Middle frontal gyrus (tissue), 1 donor: ENCODE data around the gene FGF12.
A peak's percentile ranks its signal among the peaks of the same experiment; 100 is the strongest.
"Not testable (repeated sequence)": the region's sequence is repeated elsewhere in the genome, so short reads cannot be mapped to it uniquely, and the experiment has no call there.

Experiments used
- DNase-seq: peaks from one replicate; pipeline ENCODE4 v3.0.0-alpha.2; 2015; ENCODE audit warnings: low spot score; ENCODE audit errors: extremely low spot score

The FGF12 gene

DNA sequence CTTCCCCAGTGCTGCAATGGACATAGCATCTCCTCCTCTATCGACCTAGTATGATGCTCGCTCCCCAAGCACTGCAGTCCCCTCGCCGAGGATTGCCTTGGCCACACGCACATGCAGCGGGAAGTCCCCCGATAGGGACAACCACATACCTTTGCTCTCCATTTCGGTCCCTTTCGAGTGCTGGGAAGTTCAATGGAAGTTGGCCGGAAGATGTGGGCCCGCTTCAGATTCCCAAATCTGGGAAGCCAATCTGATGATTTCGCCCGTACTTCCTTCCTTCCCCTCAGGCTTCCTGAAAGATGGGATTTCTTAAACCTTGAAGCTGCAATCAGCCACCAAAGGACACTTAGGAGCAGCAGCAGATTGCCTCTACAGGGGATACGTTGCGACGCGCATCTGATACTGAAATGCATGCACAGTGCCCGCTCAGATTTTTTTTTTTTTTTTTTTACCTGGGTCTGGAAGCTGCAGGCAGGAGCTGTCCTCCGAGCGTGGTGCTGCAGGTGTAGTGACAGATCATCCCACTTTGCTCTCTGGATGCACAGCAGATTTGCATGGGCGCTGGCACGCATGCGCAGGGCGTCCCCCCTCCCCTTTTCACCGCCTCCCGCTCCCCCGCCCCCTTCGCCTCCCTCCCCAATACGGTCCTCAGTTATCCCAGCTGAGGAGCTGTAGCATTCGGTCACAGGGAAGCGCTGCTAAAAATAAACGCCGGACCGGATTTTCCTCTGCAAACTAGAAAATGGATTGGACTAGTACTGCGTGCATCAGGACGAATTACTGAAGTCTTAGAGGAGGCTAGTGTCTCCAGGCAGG lies at the start of gene FGF12:
Gene FGF12, minus strand, starts transcription at position 510 of the 816 bp plus-strand sequence.
- peak; percentile 56 for DNase-seq

DNA sequence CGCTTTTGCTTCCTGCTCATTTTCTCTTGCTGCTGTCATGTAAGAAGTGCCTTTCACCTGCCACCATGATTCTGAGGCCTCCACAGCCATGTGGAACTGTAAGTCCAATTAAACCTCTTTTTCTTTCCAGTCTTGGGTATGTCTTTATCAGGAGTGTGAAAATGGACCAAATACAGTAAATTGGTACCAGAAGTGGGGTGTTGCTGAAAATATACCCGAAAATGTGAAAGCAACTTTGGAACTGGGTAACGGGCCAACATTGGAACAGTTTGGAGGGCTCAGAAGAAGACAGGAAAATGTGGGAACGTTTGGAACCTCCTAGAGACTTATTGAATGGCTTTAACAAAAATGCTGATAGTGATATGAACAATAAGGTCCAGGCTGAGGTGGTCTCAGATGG lies 47.0 kb upstream of the FGF12 start:
- not testable (repeated sequence) for DNase-seq

DNA sequence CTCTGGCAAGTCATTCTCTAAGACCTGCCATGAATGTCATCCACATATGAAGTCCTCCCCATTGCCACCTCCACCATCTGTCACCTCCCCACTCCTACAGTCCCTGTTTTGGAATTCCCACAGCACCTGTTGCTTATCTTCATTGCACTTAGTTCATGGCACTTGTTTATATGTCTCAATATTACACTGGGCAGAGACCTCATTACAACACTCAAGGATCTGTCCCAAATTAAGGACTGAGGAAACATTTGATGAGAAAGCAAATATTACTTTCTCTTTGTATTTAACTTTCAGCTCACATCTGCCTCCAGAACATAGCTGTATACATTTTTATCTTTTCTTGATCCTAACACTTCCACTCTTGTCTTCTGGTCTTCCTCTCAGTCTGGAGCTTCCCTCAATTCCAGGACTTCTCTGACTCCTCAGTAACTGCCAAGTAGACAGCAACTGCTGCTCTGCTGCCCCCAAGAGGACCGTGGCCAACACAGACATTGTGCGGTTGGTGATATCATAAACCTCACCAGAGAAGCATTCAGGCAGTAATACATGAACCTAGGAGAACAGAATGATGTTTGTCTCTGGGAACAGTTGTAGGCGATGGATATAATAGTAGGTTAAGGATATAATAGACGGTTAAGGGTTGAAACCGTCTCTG lies 45.0 kb upstream of the FGF12 start:
- DNase-seq = no peak

DNA sequence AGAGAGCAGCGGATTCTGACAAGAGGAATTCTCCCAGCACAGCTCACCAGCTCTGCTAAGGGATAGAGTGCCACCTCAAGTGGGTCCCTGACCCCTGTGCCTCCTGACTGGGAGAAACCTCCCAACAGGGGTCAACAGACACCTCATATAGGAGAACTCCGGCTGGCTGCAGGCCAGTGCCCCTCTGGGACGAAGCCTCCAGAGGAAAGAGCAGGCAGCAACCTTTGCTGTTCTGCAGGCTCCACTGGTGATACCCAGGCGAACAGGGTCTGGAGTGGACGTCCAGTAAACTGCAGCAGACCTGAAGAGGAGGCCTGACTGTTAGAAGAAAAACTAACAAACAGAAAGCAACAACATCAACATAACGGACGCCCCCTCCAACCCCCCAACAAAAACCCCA lies 31.3 kb upstream of the FGF12 start:
- DNase-seq = no peak

DNA sequence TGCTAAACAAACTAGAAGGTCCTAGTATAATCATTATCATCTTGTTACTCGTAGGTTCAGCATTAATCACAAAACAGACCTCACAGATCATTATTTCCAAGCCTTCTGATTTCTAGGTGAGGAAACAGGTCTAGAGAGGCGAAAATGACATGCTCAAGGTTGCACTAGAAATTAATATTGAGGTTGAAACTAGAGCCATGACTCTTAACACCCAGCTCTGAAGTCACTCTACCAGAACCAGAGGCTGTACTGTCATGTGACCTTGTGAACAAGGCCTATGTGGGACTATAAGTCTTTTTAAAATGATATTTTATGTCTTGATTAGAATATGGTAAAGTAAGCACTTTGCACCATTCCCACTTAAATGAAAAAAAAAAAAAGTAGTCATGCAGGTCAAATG lies 23.8 kb upstream of the FGF12 start:
- DNase-seq = no peak

DNA sequence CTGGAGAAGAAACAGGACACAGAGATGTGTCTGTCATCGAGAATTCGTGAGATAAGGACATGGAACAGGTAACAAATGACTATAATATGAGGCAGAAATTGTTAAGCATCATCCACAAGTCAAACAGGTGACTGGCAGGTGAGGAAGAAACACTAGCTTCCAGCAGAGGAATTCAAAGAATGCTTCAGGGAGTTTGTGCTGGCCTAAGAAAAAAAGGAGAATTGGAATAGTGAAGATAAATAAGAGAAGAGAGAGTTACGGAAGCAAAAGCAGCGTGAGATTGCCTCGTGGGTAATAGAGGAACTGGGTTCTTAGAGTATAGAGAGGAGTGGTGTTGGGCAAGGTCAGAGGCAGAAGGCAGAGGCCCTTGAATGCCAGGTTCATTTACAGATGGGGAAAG lies 22.9 kb upstream of the FGF12 start:
- DNase-seq = no peak

DNA sequence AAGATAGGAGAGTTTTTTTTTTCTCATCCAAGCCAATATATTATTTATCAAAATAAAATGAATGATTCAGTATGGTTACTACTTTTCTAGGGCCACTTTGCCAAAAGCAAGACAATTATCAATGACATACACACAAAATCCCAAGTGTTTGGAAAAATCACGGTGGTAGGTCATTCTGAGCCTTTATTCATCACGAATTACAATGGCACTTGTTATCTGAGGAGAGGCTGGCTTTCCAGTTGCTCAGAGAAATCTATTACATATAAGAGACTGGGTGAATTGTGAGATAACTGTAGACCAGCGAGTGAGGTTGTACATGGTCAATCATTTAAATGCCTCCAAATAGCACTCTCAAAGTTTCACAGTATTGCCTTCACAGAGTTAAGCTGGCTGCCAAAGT lies 20.4 kb upstream of the FGF12 start:
- DNase-seq = no peak

DNA sequence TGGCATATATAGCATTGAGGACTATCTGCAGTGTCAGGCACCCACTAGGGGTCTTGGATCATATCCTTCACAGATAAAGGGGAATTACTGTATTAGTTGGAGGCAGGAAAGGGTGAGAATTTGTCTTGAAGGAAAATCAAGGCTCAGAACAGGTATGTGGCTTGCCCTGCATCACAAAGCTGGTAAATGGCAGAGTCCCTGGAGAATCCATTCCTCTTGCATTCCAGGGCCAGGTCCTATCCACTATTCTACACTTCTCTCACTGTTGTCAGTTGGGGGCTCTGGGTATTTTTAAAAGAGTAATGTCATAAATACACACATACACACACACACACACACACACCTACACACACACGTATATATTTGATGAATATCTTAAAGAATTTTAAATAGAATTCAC lies 19.8 kb upstream of the FGF12 start:
- DNase-seq = no peak

DNA sequence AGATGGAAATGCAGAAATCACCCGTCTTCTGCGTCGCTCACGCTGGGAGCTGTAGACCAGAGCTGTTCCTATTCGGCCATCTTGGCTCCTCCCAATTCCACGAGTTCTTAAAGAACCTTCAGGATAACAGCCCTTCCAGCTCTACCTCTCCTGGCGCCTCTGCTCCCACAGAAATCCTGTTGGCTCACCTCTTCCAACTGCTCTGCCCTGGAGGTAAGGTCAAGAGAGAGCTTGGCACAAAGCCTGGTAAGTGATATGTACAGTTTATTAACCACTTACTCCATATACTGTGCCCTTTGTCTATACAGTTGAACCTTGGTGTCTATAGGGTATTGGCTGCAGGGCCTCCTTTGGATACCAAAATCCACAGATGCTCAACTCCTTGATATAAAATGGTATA lies 17.8 kb upstream of the FGF12 start:
- DNase-seq = no peak

DNA sequence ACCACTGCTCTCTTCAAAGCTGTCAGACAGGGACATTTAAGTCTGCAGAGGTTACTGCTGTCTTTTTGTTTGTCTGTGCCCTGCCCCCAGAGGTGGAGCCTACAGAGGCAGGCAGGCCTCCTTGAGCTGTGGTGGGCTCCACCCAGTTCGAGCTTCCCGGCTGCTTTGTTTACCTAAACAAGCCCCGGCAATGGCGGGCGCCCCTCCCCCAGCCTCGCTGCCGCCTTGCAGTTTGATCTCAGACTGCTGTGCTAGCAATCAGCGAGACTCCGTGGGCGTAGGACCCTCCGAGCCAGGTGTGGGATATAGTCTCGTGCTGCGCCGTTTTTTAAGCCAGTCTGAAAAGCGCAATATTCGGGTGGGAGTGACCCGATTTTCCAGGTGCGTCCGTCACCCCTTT lies 17.3 kb upstream of the FGF12 start:
- not testable (repeated sequence) for DNase-seq

DNA sequence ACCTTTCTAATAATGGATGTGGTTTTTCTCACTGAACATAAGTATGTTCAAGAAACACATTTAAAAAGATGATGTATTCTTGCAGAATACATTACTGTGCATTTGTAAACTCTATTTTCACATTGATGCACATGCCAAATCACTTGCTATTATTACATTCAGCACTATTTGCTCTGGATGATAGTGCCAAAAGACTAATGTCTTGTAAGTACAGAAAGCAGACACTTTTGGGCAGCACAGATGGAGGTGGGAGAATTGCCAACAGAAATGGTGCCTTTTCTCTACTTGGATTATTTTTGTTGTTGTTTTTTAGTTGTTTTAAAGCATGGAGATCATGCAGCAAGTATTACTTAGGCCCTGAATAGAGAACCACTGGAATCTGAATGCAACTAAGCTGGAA lies 10.2 kb upstream of the FGF12 start:
- DNase-seq = no peak

DNA sequence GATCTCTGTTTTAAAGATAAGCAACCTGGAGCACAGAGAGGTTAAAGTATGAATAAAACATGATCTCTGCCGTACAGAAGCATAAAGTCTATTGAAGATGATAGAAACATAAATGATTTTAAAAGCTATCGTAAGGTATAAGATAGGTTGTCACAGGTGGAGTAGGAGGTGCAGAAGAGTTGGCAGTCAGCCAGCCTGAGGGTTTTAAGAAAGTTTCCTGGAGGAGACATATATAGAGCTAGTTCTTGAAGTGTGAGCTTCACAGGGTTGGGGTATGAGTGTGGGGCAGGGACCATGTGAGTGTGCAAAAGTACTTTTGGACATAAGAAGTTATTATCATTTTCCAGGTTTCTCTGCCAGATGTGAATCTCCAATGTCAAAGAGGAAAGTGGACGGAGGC lies 3.9 kb upstream of the FGF12 start:
- no peak for DNase-seq

DNA sequence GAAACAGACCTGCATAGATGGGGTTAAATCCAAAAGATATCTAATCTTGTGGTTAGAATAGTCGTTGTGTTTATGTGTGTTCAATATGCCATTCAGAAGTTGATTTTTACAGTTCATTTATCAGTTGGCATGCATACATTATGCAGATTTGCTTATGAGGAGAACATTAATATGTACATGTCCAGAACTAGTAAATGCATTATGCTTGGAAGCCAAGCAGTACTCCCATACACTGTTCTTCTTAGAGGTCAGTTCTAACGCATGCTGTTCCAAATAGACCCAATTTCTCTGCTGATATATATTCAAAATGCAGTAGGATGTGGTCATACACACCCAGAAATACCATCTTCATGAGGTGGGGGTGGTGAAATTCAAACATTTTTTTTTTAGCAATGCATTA lies 956 bp downstream of the FGF12 start:
- no peak for DNase-seq

DNA sequence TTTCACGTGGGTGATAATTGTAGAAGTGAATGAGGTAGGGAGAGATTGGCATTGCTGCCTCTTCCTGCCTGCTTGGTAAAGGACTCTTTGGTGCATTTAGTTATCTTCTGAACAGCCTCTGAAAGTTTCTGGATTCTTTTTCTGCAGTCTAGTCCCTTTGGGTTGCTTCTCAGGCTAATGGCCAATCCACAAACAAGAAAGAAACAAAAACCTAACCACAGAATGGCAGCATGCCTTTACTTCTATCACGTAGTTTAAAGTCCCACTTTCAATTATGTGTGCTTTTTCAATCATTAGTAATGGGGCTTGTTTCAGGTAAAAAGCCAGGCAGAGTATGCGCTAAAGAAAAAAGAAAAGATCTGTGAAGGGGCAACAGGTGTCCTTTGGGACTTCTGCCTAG lies 7.4 kb downstream of the FGF12 start:
- DNase-seq = no peak

DNA sequence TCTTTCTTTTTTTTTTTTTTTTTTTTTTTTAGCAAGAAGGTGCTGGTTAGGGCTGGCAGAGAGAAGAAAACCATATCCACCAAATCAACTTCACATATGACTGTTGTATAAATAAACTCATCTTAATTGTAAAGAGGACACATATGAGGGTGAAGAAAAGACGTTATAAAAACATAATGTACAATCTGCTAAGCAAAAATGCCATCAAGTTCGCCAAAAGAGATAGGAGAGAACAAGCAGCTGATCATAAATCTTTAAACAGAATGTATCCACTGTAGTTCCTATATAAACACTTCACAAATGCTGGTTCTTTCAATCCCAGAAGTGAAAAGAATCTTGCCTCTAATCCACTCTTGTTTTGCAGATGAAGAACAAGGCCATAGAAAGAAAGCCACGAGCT lies 9.2 kb downstream of the FGF12 start:
- DNase-seq = no peak

DNA sequence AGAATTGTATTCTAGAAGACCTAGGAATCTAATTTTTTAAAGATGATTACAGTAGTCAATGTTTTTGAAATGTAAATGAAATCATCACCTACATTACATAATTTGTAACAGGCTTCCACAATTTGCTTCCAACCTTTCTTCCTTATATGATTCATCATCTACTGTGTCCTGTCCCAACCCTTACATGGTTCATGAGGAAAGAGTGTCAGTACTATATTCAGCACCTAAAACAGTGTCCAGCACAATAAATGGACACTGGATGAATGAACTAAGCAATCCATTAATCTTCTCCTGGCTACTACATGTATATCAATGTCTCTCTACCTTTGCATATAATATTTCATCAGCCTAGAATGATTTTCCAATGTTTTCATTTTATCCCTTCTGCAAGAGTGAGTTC lies 12.2 kb downstream of the FGF12 start:
- no peak for DNase-seq

DNA sequence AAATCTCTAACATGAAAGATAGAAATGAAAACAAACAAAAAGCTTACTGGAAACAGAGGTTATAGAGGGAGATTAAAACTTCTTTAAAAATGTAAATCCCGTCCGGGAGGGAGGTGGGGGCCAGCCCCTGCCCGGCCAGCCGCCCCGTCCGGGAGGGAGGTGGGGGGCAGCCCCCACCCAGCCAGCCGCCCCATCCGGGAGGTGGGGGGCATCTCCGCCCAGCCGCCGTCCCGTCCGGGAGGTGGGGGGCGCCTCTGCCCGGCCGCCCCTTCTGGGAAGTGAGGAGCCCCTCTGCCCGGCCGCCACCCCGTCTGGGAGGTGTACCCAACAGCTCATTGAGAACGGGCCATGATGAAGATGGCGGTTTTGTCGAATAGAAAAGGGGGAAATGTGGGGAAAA lies 16.2 kb downstream of the FGF12 start:
- DNase-seq = not testable (repeated sequence)

DNA sequence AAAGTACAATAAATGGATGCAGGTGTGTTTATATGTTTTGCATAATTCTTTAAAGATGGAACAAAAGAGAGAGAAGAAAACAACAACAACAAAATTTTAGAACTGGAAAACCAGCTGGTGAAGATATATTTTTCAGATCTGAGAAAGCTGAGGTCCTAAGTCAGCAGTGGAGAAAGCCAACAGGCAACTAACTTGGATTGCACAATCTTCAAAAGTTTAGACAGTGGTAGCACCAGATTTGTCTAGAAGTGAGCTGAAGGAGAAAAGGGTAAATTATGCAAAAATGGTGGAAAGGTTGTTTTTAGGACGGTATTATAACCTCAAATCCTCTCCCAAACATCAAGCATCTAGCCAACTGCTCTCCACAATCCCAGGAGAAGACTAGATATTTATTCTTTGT lies 17.0 kb downstream of the FGF12 start:
- DNase-seq = no peak

DNA sequence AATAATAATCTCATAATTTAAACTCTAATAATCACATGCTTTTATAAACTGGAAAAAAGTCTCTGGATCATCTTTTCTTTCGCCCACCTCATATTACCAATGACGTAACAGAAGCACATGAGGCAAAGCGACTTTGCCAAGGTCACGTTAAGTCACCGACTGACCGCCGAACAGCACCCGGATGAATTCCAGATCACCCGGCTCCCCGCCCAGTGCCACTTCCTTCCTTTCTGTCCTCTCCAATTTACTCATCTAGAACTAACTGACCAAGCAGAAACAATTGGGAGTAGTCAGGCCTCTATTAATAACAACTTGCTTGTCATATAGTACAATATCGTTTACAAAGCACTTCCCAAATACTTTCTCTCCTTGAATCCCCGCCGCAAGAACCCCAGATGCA lies 21.1 kb downstream of the FGF12 start:
- DNase-seq = no peak

DNA sequence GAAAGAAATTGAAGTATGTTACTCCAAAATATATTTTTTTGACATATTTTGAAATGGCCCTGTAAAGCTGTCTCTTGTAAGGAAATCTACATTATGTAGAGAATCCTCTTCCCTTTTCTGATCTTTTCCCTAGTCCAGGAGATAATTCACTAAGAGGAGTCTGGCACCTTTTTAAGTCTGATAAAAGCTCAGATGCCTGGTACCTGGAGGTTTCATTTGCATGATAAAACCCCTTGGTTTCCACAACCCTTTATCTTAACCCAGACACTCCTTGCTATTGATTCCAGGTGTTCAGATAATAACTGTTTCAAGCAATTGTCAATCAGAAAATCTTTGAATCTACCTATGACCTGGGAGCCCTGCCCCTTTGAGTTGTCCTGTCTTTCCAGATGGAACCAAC lies 26.5 kb downstream of the FGF12 start:
- no peak for DNase-seq

DNA sequence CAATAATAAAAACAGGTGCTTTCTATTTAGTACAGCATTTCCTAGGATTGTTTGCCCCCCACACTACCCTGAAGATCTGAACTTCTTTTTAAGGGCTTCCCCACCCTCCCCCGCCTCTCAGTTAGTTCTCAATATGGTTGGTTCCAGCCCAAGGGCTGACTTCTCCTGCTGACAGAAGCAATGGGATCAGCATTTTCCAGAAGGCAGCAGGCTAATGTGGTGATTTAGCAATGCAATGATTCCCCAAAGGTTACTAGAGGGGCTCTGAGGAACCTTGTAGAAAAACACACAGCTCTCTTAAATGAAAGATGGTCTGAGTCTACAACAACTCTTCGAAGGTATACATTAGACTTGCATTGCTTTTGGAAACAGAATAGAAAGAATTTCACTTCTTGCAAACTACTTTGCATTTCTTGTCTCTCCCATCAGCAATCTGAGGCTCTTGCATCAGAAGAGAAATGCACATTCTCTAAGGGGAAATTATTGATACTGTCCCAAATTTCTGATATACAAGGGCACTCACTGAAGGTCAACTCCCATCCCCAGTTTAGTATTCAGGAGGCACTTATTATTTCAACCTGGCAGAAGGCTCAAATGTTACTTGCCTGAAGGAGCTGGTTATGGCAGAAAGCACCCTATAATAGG lies 30.3 kb downstream of the FGF12 start:
- no peak for DNase-seq

DNA sequence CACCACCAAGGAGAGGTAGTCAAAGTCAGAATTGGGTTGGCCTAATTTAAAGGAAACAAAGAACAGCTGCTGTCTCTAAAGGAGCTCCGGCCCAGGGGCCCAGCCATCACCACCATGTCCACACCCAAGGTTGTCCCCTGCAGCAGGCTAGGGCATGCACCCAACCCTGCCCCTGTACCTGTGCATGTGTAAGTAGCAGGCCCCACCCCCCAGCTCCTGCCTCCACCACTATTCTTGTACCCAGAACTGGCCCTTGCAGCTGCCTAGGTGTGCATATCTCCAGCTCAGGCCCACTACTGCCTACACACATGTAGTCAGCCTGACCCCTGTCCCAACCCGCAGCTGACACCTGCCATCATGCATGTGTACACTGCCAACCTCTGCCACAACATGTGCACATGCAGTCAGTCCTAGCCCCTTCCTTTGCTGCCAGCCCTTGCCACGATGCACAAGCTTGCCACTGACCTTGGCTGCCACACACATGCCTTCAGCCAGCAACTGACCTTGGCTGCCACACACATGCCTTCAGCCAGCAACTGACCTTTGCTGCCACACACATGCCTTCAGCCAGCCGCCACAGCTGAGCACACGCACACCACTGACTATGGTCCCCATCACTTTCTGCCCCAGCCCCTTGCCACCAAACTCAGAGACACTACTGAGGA lies 39.7 kb downstream of the FGF12 start:
- no peak for DNase-seq
